ENCODE data around the gene GOSR2.

GRCh38 chr17:46950342-46950996 lies 27.5 kb downstream of the GOSR2 start:
- TF ChIP-seq EZH2phosphoT487 (IDR thresholded peaks at IDR 0.05; ENCODE audit: insufficient read depth, low read depth): no peak
- TF ChIP-seq EZH2 (IDR thresholded peaks at IDR 0.05; ENCODE audit: insufficient read depth, poor library complexity, severe bottlenecking): no peak

Data from GM23248 (cell line).